Right atrium auricular region (tissue), 2 donors: ENCODE results near the gene EDNRA. TPM values are rescaled to one million over a fixed set of nuclear protein-coding genes. Genes with fewer than 3 reads are reported as not detected.
A peak's percentile ranks its signal among the peaks of the same experiment; 100 is the strongest.

Source experiments
- DNase-seq: peaks from one replicate; pipeline ENCODE4 v3.0.0-alpha.2; 2019; ENCODE audit warnings: low spot score
- H3K27ac ChIP-seq, 2 donors: fragments of 200-600 bp; sonication (generic); 1 replicate in 1 of 2; 2 replicates in 1 of 2; pipeline ENCODE4 v1.5.1; 2016 to 2019
- H3K27me3 ChIP-seq, 2 donors: fragments of 200-600 bp; sonication (generic); one replicate each; pipeline versions ENCODE4 v1.5.1 to v1.6.0; 2017 to 2019
- H3K36me3 ChIP-seq: fragments of 200-600 bp; sonication (generic); one replicate; pipeline ENCODE4 v1.5.1; 2016
- H3K4me1 ChIP-seq, 2 donors: fragments of 200-600 bp; sonication (generic); one replicate each; pipeline versions ENCODE4 v1.5.1 to v1.6.0; 2017 to 2019
- H3K4me3 ChIP-seq, 2 donors: fragments of 200-600 bp; sonication (generic); 1 replicate in 1 of 2; 2 replicates in 1 of 2; pipeline ENCODE4 v1.5.1; 2017 to 2019; ENCODE audit warnings: mild to moderate bottlenecking in 1 of 2, moderate library complexity in 1 of 2
- H3K9me3 ChIP-seq, 2 donors: fragments of 200-600 bp; sonication (generic); one replicate each; pipeline ENCODE4 v1.5.1; 2019
- total RNA-seq, 2 donors: library from RNA; depleted of rRNA; stranded (reverse); fragments of >200 nt; gene quantifications; one replicate each; pipeline ENCODE4 v1.1.0, GENCODE V29; 2016
- TF ChIP-seq, protein P1 (sequence below), 2 donors: fragments of 200-600 bp; sonication (generic); IDR thresholded peaks; one replicate each; pipeline ENCODE4 v1.5.1; 2019; ENCODE audit warnings: antibody characterized with exemption in 2 of 2

Gene EDNRA
- total RNA-seq, 2 donors from 2014 or later, result 64.8 to 72.7 TPM

DNA sequence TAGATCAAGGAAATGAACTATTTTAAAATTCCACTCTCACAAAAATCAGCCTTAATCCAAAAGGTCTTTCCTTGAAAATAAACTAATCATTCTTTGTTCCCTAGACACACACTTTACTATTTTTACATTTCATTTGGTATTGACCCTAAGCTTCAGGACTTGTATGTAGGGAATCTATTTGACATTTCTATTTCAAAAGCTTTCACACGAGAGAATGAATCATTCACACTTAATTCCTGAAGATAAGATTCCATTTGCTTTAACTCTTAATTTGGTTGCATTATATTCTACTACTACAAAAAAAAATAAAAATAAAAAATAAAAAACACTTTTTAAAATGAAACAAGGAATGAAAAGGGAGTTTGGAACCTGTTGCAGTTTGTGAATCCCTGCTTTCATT lies 43.7 kb downstream of the EDNRA start:
- Histone ChIP-seq H3K27me3 (no peaks in the 10 kb centered on the region), H3K4me3 (no peak overlapping the region), H3K9me3 (no peaks in the 10 kb centered on the region), H3K4me1 (peaks cover 0 to 20% of the 10 kb centered on the region in 2 donors), H3K36me3 (peaks cover 23% of the 10 kb centered on the region), H3K27ac (peak overlapping the region; percentile 55 to 79)
- TF ChIP-seq, protein P1, sequence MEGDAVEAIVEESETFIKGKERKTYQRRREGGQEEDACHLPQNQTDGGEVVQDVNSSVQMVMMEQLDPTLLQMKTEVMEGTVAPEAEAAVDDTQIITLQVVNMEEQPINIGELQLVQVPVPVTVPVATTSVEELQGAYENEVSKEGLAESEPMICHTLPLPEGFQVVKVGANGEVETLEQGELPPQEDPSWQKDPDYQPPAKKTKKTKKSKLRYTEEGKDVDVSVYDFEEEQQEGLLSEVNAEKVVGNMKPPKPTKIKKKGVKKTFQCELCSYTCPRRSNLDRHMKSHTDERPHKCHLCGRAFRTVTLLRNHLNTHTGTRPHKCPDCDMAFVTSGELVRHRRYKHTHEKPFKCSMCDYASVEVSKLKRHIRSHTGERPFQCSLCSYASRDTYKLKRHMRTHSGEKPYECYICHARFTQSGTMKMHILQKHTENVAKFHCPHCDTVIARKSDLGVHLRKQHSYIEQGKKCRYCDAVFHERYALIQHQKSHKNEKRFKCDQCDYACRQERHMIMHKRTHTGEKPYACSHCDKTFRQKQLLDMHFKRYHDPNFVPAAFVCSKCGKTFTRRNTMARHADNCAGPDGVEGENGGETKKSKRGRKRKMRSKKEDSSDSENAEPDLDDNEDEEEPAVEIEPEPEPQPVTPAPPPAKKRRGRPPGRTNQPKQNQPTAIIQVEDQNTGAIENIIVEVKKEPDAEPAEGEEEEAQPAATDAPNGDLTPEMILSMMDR (IDR thresholded peaks at IDR 0.05), result no peak
- DNase-seq, result no peak

DNA sequence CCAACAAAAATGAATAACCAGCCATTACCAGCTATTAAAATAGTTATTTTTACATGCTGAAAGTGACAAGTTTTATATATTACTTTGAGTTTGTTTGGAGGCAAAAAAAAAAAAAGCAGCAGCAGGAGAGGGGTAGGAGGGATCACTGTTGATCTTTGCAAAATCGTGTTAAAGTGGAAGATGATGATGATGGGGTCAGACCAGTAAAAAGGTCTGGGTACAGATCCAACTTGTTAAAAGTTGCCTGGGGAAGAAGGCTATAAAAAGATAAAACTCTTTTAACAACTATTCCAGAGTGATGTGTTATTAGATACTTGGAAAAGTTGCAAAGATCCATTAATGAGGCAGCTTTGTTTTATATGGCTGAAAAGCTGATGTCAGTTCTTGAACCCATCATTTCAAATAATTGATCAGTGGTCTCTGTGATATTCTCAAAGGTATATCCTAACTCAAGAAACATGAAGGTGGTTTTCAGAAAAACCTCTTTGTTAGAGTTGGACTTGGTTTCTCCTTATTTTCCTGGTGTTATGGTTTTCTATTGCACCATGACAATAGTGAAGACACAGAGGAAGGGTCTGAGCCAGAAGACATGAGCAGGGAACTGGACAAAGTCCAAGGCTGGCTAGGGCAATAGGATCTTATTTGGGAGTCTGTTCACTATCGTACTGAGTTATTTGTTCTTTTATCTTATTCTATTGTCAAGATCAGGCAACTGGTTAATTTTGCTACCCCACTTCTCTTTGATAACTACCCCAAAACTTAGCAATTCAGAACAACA lies 44.8 kb downstream of the EDNRA start:
- peaks cover 0 to 20% of the 10 kb centered on the region in 2 donors for H3K4me1 ChIP-seq
- peaks cover 14% of the 10 kb centered on the region for H3K36me3 ChIP-seq
- H3K27ac ChIP-seq, result peak overlapping the region; percentile 55 to 79
- H3K27me3 ChIP-seq, result no peaks in the 10 kb centered on the region
- no peaks in the 10 kb centered on the region for H3K9me3 ChIP-seq
- no peak for DNase-seq
- H3K4me3 ChIP-seq, result no peak overlapping the region
- TF ChIP-seq, protein P1 (IDR thresholded peaks at IDR 0.05), result no peak

DNA sequence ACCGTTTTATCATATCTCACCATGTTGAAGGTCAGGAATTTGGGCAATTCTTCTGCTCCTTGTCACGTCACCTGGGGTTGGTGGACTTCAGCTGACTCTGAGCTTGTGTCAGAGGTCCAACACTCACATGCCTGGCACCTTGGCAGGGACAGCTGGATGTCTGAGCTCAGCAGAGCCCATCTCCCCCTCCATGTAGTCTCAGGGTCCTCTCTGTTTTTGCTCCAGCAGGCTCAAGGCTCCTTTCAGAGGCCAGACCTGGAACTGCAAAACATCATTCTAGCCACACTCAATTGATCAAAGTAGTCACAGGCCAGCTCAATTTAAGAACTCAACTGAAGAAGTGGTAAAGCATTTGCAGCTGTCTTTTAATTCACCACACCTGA lies 45.4 kb downstream of the EDNRA start:
- TF ChIP-seq, protein P1 (IDR thresholded peaks at IDR 0.05), result peak in 1 of 2 donors; percentile 51
- Histone ChIP-seq H3K36me3 (peaks cover 11% of the 10 kb centered on the region), H3K9me3 (no peaks in the 10 kb centered on the region), H3K27ac (peak overlapping the region; percentile 55 to 79), H3K27me3 (no peaks in the 10 kb centered on the region), H3K4me3 (no peak overlapping the region), H3K4me1 (peaks cover 0 to 20% of the 10 kb centered on the region in 2 donors)
- no peak for DNase-seq

DNA sequence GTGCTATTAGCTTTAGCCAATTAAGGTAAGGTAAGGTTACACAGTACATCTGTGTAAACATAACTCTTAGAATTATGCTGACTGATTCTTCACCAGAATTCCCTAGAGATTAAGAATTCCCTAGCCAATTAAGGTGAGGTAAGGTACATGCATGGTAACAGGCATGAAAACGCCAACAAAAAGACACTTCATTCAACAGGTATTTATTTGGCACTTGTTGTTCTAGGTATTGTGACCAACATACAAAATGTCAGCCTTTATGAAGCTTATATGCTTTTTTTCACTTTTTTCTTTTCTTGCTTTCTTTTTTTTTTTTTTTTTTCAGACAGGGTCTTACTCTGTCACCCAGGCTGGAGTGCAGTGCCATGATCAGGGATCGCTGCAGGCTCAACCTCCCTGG lies 47.2 kb downstream of the EDNRA start:
- no peak for DNase-seq
- TF ChIP-seq, protein P1 (IDR thresholded peaks at IDR 0.05), result no peak
- H3K27ac ChIP-seq, result no peak overlapping the region
- H3K4me1 ChIP-seq, result peaks cover 0 to 20% of the 10 kb centered on the region in 2 donors
- no peak overlapping the region for H3K4me3 ChIP-seq
- H3K27me3 ChIP-seq, result no peaks in the 10 kb centered on the region
- H3K9me3 ChIP-seq, result no peaks in the 10 kb centered on the region
- H3K36me3 ChIP-seq, result peaks cover 3% of the 10 kb centered on the region

DNA sequence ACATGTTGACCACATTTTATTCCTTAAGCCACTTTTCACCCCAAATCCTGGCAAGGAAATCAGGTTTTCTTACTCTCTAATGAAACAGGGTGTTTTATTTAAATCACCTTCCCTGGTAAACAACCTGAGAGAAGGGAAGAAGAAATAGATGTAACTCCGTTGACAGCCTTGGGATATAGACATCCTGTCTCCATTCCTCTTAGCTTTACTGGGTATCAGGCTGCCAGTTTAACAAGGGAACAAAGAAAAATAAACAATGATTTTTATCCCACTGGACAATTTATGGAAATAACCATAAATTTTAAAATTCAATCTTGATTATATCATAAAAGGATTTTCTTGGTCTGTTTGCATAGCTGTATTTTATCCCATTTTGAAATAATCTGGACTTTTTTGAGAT lies 49.2 kb downstream of the EDNRA start:
- Histone ChIP-seq H3K27ac (peak overlapping the region in 1 of 2 donors; percentile 29), H3K9me3 (no peaks in the 10 kb centered on the region), H3K27me3 (no peaks in the 10 kb centered on the region), H3K4me3 (no peak overlapping the region), H3K36me3 (peaks cover 3% of the 10 kb centered on the region), H3K4me1 (peaks cover 0 to 23% of the 10 kb centered on the region in 2 donors)
- TF ChIP-seq, protein P1 (IDR thresholded peaks at IDR 0.05), result no peak
- no peak for DNase-seq
